ENCODE results near the gene SCGN.

SCGN gene

DNA sequence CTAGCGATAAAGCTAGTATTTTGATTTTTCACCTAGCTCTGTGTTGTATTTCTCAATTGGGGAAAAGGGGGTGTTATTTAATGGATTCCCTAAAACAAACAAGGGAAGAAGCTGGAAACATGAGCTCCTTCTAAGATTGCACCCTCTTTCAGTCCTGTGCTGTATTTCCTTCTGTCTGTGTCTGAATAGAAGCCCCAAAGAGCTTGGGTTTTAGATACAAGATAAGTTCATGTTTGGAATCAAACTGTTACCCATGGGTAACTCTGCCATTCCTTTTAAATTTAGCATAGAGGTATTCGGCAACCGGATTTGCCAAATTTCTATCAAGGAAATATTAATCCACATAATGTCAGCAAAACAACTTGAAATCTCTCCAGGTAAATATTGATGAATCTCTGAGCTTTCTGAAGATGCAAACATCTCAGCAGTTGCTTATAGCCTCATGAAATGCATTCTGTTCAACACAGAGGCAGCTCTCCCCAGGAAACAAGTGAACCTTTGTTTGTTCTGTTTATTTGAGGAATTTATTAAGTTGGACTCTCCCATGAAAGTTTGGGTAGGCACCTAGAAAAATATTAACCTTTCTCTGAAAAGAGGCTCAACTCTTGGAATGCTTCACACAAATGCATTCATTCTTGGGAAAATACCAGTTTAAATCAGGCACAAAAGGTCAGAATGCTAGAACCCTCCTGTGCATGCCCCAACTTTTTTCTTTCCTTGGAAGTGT, 9.9 kb upstream of the SCGN start:
- H3K4me3 ChIP-seq (ENCODE audit: low read depth, low read length) = no peak overlapping the region
- TF ChIP-seq, protein P1, sequence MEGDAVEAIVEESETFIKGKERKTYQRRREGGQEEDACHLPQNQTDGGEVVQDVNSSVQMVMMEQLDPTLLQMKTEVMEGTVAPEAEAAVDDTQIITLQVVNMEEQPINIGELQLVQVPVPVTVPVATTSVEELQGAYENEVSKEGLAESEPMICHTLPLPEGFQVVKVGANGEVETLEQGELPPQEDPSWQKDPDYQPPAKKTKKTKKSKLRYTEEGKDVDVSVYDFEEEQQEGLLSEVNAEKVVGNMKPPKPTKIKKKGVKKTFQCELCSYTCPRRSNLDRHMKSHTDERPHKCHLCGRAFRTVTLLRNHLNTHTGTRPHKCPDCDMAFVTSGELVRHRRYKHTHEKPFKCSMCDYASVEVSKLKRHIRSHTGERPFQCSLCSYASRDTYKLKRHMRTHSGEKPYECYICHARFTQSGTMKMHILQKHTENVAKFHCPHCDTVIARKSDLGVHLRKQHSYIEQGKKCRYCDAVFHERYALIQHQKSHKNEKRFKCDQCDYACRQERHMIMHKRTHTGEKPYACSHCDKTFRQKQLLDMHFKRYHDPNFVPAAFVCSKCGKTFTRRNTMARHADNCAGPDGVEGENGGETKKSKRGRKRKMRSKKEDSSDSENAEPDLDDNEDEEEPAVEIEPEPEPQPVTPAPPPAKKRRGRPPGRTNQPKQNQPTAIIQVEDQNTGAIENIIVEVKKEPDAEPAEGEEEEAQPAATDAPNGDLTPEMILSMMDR (IDR thresholded peaks at IDR 0.05; ENCODE audit: low read depth, low read length) = no peak
- no peak for DNase-seq (ENCODE audit: low read depth, low spot score)
- in situ Hi-C loops (cut with HindIII; ENCODE audit: low sequenced_read_pairs) = no loop called here

DNA sequence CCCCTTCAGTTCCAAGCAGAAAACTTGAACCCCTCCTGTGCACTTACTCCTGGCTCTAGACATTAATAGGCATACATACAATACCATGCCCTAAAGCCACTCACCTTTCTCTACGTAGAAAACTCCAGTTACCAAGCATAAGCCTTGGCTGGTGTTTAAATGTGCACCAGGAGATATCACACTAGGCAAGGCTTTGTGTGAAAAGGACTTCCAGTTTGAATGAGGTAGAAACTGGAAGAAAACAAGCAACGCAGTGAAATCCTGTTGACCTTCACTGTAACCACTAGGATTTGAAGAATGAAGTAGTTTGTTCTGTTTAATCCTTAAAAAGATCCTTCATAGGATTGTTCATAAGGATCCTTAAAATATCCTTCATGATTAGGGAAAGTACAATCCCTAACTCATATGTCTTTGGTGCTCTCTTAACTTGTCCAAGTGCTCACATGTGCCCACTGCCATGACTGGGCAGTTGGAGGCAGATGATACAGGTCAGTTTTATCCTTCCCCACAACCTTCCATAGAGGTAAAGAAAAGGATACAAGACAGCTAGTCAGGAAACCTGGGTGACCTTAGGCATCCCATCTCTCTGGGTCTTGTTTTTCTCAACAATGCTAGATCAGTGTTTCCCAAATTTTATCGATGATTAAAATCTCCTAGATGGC, 9.2 kb upstream of the SCGN start:
- DNase-seq (ENCODE audit: low read depth, low spot score) = no peak
- in situ Hi-C loops (cut with HindIII; ENCODE audit: low sequenced_read_pairs) = no loop called here
- H3K4me3 ChIP-seq (ENCODE audit: low read depth, low read length) = no peak overlapping the region
- TF ChIP-seq, protein P1 (IDR thresholded peaks at IDR 0.05; ENCODE audit: low read depth, low read length) = no peak

DNA sequence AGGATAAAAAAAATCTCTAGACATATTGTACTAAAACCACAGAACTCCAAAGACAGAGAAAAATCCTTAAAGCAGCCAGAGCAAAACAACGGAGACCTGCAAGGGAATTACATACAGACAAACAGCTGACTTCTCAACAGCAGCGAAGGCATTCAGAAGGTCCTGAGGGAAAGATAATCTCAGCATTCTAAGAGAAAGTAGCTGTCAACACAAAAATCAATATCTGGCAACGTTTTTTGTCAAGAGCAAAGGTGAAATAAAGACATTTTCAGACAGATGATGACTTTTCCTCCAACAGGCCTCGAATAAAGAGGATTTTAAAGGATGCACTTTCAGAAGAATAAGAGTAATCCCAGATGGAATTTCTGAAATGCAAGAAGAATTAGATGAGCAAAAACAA, 6.1 kb upstream of the SCGN start:
- TF ChIP-seq, protein P1 (IDR thresholded peaks at IDR 0.05; ENCODE audit: low read depth, low read length) = no peak
- DNase-seq (ENCODE audit: low read depth, low spot score) = no peak
- in situ Hi-C loops (cut with HindIII; ENCODE audit: low sequenced_read_pairs) = no loop called here
- no peak overlapping the region for H3K4me3 ChIP-seq (ENCODE audit: low read depth, low read length)

DNA sequence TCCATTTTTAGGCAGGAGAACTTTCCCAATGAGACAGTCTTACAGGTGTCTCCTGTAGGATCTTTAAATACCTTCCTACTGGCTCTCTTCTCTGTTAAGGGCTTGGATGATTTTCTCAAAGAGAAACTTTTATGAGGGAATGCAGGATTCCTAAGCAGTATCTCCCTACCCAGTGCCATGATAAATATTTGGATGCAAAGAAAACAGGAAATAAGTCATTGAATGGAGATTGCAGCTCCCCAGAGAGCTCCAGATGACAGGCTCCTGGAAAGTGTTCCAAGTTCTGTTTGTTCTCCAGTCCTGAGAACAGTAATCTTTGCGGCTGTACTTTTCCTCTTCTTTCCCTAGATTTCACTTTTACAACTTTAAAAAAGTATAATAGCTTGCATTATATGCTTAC, 2.4 kb upstream of the SCGN start:
- DNase-seq (ENCODE audit: low read depth, low spot score) = no peak
- no peak overlapping the region for H3K4me3 ChIP-seq (ENCODE audit: low read depth, low read length)
- in situ Hi-C loops (cut with HindIII; ENCODE audit: low sequenced_read_pairs) = no loop called here
- TF ChIP-seq, protein P1 (IDR thresholded peaks at IDR 0.05; ENCODE audit: low read depth, low read length) = no peak

DNA sequence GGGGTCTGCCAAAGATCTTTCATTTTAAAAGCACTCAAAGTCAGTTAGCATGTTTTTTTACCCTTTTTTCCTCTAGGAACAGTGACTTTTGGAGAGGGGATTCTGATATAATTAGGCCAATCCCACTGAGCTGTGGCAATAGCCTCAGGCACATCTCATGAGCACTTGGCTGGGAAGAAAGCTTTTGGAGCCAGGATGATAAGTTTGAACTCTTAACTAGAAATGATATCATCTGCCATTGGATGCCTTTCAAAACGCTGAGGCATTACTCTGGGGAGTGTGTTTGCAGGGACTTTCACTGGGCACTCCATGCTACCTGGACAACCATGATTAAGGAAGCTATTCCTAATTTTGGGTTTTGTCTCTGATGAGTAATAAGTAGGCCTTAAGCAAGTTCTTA, 3.7 kb downstream of the SCGN start:
- DNase-seq (ENCODE audit: low read depth, low spot score) = no peak
- TF ChIP-seq, protein P1 (IDR thresholded peaks at IDR 0.05; ENCODE audit: low read depth, low read length) = no peak
- in situ Hi-C loops (cut with HindIII; ENCODE audit: low sequenced_read_pairs) = no loop called here
- H3K4me3 ChIP-seq (ENCODE audit: low read depth, low read length) = no peak overlapping the region

DNA sequence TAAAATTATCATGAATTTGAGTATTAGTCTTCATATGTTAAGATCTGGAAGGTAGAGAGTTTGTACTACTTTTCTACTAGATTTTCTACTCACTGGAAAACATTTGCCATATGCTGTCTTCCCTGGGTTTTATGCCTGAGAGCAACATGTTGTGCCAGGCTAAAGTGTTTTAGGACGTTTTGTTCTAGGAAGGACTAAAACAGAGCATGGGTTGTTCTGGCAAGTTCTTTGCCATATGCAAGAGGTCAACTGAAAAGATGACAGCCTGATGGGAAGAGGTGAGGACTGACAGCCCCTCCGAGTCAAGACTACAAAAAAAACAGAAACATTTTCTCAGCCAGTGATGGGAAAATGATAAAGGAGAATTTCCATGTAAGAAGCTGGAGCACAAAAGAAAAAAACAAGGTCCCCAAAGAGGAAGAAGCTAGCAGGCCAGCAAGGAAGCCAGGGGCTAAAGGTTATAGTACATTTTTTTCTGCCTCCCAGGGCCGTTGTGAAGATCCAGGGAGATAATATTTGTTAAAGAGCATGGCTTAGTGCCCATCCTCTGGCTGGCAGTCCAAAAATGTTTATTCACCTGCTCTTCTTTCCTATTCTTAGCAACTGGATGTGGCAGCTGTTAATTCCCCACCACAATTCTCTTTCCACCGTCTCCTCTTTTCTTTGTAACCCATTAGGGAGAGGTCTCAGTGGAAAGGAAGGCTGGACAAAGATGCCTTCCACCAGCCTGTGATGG, 7.8 kb downstream of the SCGN start:
- in situ Hi-C loops (cut with HindIII; ENCODE audit: low sequenced_read_pairs) = no loop called here
- H3K4me3 ChIP-seq (ENCODE audit: low read depth, low read length) = no peak overlapping the region
- no peak for DNase-seq (ENCODE audit: low read depth, low spot score)
- TF ChIP-seq, protein P1 (IDR thresholded peaks at IDR 0.05; ENCODE audit: low read depth, low read length) = no peak
